SK-N-SH (cell line): Measurements from ENCODE around the gene CR1. TPM values are rescaled to one million over a fixed set of nuclear protein-coding genes. Genes with fewer than 3 reads are reported as not detected.

Experiments
- CTCF ChIA-PET: fragments of 300-600, 350-600 bp; formaldehyde crosslinking; extraction: SDS; loops from one replicate; lab custom pipeline; 2021; lab: Yijun Ruan, JAX
- POLR2A ChIA-PET: fragments of 350-600 bp; sonication (Branson Sonifier 250); formaldehyde crosslinking; extraction: SDS; loops from one replicate; lab custom pipeline; 2020; ENCODE audit warnings: antibody characterized with exemption, inconsistent platforms; lab: Yijun Ruan, JAX
- DNase-seq: peaks from one replicate; pipeline ENCODE4 v3.0.0; 2012
- H2AFZ ChIP-seq: fragments of 200-600 bp; sonication (generic); 2 replicates; pipeline ENCODE4 v1.8.1; 2016; ENCODE audit warnings: antibody characterized with exemption, mild to moderate bottlenecking, low read depth
- H3F3A ChIP-seq: fragments of 200-600 bp; sonication (generic); replicated peaks from 2 replicates; pipeline ENCODE3; 2016; ENCODE audit warnings: antibody characterized with exemption, mild to moderate bottlenecking; ENCODE audit not compliant: insufficient read depth
- H3K27ac ChIP-seq, 2 experiments: fragments of 200-500 bp in 1 of 2; fragments of 200-600 bp in 1 of 2; sonication (Bioruptor generic) in 1 of 2; sonication (generic), shearing (Covaris generic) in 1 of 2; 2 replicates each; pipeline versions ENCODE4 v1.5.1 to v1.6.1; 2014 to 2016; ENCODE audit warnings: low read depth in 2 of 2, inconsistent platforms in 1 of 2, low read length in 1 of 2, mild to moderate bottlenecking in 1 of 2, mixed read lengths in 1 of 2
- H3K27me3 ChIP-seq: fragments of 200-600 bp; sonication (generic), shearing (Covaris generic); 2 replicates; pipeline ENCODE4 v1.6.1; 2016; ENCODE audit warnings: mixed run types; ENCODE audit not compliant: insufficient read depth
- H3K36me3 ChIP-seq, 2 experiments: fragments of 200-500 bp in 1 of 2; fragments of 200-600 bp in 1 of 2; sonication (Bioruptor generic) in 1 of 2; sonication (generic) in 1 of 2; replicated peaks in 1 of 2; 2 replicates each; pipeline versions ENCODE3 to v1.5.1; 2014 to 2016; ENCODE audit warnings: low read length in 1 of 2, mild to moderate bottlenecking in 1 of 2; ENCODE audit not compliant: insufficient read depth in 2 of 2, control insufficient read depth in 1 of 2
- H3K4me1 ChIP-seq, 2 experiments: fragments of 200-500 bp in 1 of 2; fragments of 200-600 bp in 1 of 2; sonication (Bioruptor generic) in 1 of 2; sonication (generic), shearing (Covaris generic) in 1 of 2; 2 replicates each; pipeline versions ENCODE4 v1.5.1 to v1.6.1; 2014 to 2016; ENCODE audit warnings: low read depth in 1 of 2, low read length in 1 of 2, mixed run types in 1 of 2; ENCODE audit not compliant: insufficient read depth in 2 of 2, control insufficient read depth in 1 of 2
- H3K4me2 ChIP-seq: fragments of 200-600 bp; sonication (generic), shearing (Covaris generic); 2 replicates; pipeline ENCODE4 v1.6.1; 2017; ENCODE audit warnings: mixed run types
- H3K4me3 ChIP-seq, 2 experiments: fragments of 200-500 bp in 1 of 2; fragments of 200-600 bp in 1 of 2; sonication (Bioruptor generic) in 1 of 2; sonication (generic), shearing (Covaris generic) in 1 of 2; 2 replicates each; pipeline versions ENCODE4 v1.5.1 to v1.8.1; 2014 to 2016; ENCODE audit warnings: low read depth in 2 of 2, inconsistent platforms in 1 of 2, low read length in 1 of 2, mild to moderate bottlenecking in 1 of 2, mixed read lengths in 1 of 2, moderate library complexity in 1 of 2
- H3K79me2 ChIP-seq: fragments of 200-600 bp; sonication (generic); 2 replicates; pipeline ENCODE4 v1.8.1; 2017; ENCODE audit warnings: mild to moderate bottlenecking; ENCODE audit not compliant: insufficient read depth
- H3K9ac ChIP-seq: fragments of 200-600 bp; sonication (generic); 2 replicates; pipeline ENCODE4 v1.6.1; 2017; ENCODE audit warnings: mixed run types
- H3K9me2 ChIP-seq: fragments of 200-600 bp; sonication (generic); 2 replicates; pipeline ENCODE4 v1.6.1; 2017; ENCODE audit warnings: mixed run types
- H3K9me3 ChIP-seq: fragments of 200-600 bp; sonication (generic); 2 replicates; pipeline ENCODE4 v1.6.1; 2017; ENCODE audit warnings: mixed run types, mild to moderate bottlenecking, moderate library complexity
- H4K20me1 ChIP-seq: fragments of 200-600 bp; sonication (generic); 2 replicates; pipeline ENCODE4 v1.6.1; 2017; ENCODE audit warnings: mild to moderate bottlenecking, mixed run types; ENCODE audit not compliant: insufficient read depth
- CHD2 ChIP-seq: fragments of 150-350 bp; IDR thresholded peaks from 2 replicates; pipeline ENCODE4 v1.6.1; 2018; ENCODE audit warnings: low read length; ENCODE audit not compliant: partially characterized antibody
- FOSL2 ChIP-seq: IDR thresholded peaks from 2 replicates; pipeline ENCODE4 v1.4.0; 2012; ENCODE audit warnings: low read depth, mild to moderate bottlenecking, moderate library complexity, borderline replicate concordance
- FOXM1 ChIP-seq: IDR thresholded peaks from 2 replicates; pipeline ENCODE4 v1.4.0; 2012; ENCODE audit warnings: low read depth, mild to moderate bottlenecking
- GATA2 ChIP-seq: sonication (generic); formaldehyde crosslinking; IDR thresholded peaks from 2 replicates; pipeline ENCODE4 v1.5.0; 2020; ENCODE audit warnings: mild to moderate bottlenecking, missing genetic modification reagents
- RAD21 ChIP-seq: IDR thresholded peaks from 2 replicates; pipeline ENCODE4 v1.6.1; 2012; ENCODE audit warnings: mild to moderate bottlenecking, low read length
- RFX5 ChIP-seq: IDR thresholded peaks from 2 replicates; pipeline ENCODE4 v1.6.1; 2012; ENCODE audit warnings: mild to moderate bottlenecking, improper control_type of control experiment, low read length
- SMC3 ChIP-seq: IDR thresholded peaks from 2 replicates; pipeline ENCODE4 v1.6.1; 2012; ENCODE audit warnings: low read depth, low read length, improper control_type of control experiment
- WGBS: methylation state at CpG from one replicate; pipeline ENCODE4 v1.1.6; 2017; ENCODE audit warnings: low lambda C conversion rate; 5-methylcytosine and 5-hydroxymethylcytosine counted together
- polyA plus RNA-seq, 3 experiments: library from polyadenylated mRNA; depleted of rRNA; stranded (reverse); fragments of >200 nt; gene quantifications; 2 replicates each; pipeline ENCODE4 v1.2.3, GENCODE V29; 2012
- TF ChIP-seq, protein P1 (sequence below): IDR thresholded peaks from 2 replicates; pipeline ENCODE4 v1.4.0; 2012; ENCODE audit warnings: low read depth, borderline replicate concordance
- TF ChIP-seq, protein P2 (sequence below): fragments of 150-350 bp; IDR thresholded peaks from 2 replicates; pipeline ENCODE4 v1.6.1; 2017; ENCODE audit warnings: antibody characterized with exemption, low read length, low read depth, borderline replicate concordance
- TF ChIP-seq, protein P3 (sequence below): IDR thresholded peaks from 2 replicates; pipeline ENCODE4; 2012
- TF ChIP-seq, protein P4 (sequence below): fragments of 200-600 bp; sonication (generic); IDR thresholded peaks from 2 replicates; pipeline ENCODE4 v1.6.1; 2017; ENCODE audit warnings: antibody characterized with exemption, mild to moderate bottlenecking, moderate library complexity

CR1 gene
- polyA plus RNA-seq, 1 of the 3 experiments (the other 2 are of a cell fraction): not detected

DNA sequence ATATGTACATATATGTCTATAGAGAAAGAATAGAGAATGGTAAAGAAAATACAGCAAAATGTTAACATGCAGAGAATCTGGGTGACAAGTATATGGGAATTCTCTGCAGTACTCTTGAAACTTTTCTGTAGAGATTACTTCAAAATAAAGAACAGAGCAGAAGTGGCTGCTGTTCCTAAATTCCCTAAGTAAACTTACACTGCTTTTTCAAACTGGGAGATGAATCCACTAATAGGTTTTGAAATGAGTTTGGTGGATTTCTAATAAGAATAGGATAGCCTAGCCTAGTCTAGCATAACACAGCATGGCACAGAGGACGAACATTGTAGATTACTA is 42.3 kb upstream of the CR1 start (continued):
- no peak for TF ChIP-seq CHD2

DNA sequence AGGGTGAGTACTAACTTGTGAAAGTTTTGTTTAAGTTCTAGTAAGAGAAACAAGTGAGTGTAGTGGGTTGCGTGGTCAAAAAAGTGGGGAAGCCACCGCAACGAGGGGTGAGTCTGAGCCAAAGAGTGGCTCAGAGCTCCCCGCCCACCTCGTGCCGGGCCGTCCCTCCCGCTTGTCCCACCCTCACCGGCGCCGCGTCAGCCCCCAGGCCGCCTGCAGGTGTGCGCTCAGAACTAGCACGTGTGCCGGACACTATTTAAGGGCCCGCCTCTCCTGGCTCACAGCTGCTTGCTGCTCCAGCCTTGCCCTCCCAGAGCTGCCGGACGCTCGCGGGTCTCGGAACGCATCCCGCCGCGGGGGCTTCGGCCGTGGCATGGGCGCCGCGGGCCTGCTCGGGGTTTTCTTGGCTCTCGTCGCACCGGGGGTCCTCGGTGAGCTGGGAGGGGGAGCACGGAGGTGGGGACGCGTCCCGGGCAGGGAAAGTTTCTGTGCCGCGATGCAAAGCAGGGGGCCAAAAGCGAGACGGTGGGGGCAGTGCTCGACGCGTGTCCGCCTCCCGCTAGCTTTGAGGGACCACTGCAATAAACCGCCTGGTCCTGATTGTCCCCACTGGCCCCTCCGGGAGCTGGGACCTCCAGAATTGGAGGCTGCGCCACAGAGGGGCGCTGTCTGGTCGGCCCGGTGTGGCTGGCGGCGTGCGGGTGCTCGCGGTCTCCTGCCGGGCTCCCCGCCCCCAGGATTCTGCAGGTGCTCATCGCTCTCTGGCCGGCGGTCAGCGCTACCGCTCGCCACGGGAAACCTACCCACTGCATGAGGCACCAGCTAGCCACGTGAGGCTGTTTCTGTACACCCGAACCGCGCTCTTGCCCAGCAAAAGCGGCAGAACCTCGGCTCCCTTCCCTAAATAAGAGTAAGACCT is 41.7 kb upstream of the CR1 start, which contains the start of gene CR2:
CR2 (plus strand) TSS at position 283 of the 919 bp plus-strand sequence; CDS start at position 374, 91 bp downstream.
- H2AFZ ChIP-seq: no peak within 1 kb of the TSS
- H3K4me3 ChIP-seq: peak within 1 kb of the TSS in 1 of 2 experiments; percentile 19; a peak in 1 of 4 replicates

DNA sequence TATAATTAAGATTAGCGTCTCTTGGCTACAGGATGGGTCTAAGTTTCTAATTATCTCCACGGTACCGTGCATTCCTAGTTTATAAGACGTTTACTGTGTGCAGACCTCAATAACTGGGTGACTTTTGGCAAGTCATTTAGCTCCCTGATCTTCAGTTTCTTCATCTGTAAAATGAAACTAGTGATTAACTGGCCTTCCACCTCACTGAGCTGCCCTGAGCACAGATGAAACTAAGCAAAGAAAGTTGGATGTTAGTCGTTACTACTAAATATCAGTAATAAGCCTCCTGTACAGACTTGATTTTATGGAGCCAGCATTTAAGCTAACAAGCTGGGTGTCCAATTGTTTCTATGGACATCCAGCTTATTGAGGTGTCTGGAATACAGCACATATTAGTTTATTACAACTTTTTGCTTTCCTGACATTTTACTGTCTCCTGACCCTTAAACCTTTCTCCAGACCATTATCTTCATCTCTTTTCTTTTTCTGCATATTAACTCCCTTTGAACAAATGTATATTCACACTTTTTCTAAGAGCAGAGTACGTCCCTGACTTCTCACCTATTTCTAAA is 40.7 kb upstream of the CR1 start:
- Histone ChIP-seq H3K9me2 (no peaks in the 10 kb centered on the region), H3K4me2 (no peak overlapping the region; the same call in 1 of the 2 replicates), H4K20me1 (no peaks in the 10 kb centered on the region), H3K4me3 (no peak overlapping the region), H3K9ac (no peak overlapping the region), H2AFZ (no peak overlapping the region), H3K27me3 (peaks cover 31% of the 10 kb centered on the region; the same call in 1 of the 2 replicates), H3K9me3 (no peaks in the 10 kb centered on the region), H3K36me3 (no peaks in the 10 kb centered on the region), H3K79me2 (no peaks in the 10 kb centered on the region), H3K27ac (no peak overlapping the region), H3F3A (no peaks in the 10 kb centered on the region), H3K4me1 (peaks cover 0 to 3% of the 10 kb centered on the region in 2 experiments; a peak in 1 of 4 replicates)
- CTCF ChIA-PET: interaction anchor here (1.2 kb wide), 1 partner anchor 44 kb away, joined by 3 read pairs; no protein-coding TSS in a partner anchor
- POLR2A ChIA-PET: no interaction called here
- WGBS: 8% methylated on average over 6 of the region's 6 CpGs
- no peak for DNase-seq
- TF ChIP-seq RFX5: no peak
- TF ChIP-seq FOXM1: no peak
- TF ChIP-seq, protein P1, sequence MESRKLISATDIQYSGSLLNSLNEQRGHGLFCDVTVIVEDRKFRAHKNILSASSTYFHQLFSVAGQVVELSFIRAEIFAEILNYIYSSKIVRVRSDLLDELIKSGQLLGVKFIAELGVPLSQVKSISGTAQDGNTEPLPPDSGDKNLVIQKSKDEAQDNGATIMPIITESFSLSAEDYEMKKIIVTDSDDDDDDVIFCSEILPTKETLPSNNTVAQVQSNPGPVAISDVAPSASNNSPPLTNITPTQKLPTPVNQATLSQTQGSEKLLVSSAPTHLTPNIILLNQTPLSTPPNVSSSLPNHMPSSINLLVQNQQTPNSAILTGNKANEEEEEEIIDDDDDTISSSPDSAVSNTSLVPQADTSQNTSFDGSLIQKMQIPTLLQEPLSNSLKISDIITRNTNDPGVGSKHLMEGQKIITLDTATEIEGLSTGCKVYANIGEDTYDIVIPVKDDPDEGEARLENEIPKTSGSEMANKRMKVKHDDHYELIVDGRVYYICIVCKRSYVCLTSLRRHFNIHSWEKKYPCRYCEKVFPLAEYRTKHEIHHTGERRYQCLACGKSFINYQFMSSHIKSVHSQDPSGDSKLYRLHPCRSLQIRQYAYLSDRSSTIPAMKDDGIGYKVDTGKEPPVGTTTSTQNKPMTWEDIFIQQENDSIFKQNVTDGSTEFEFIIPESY: no peak
- TF ChIP-seq, protein P2, sequence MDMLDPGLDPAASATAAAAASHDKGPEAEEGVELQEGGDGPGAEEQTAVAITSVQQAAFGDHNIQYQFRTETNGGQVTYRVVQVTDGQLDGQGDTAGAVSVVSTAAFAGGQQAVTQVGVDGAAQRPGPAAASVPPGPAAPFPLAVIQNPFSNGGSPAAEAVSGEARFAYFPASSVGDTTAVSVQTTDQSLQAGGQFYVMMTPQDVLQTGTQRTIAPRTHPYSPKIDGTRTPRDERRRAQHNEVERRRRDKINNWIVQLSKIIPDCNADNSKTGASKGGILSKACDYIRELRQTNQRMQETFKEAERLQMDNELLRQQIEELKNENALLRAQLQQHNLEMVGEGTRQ: no peak
- no peak for TF ChIP-seq FOSL2
- TF ChIP-seq GATA2: no peak
- no peak for TF ChIP-seq SMC3
- TF ChIP-seq, protein P3, sequence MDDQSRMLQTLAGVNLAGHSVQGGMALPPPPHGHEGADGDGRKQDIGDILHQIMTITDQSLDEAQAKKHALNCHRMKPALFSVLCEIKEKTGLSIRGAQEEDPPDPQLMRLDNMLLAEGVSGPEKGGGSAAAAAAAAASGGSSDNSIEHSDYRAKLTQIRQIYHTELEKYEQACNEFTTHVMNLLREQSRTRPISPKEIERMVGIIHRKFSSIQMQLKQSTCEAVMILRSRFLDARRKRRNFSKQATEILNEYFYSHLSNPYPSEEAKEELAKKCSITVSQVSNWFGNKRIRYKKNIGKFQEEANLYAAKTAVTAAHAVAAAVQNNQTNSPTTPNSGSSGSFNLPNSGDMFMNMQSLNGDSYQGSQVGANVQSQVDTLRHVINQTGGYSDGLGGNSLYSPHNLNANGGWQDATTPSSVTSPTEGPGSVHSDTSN: no peak
- TF ChIP-seq, protein P4, sequence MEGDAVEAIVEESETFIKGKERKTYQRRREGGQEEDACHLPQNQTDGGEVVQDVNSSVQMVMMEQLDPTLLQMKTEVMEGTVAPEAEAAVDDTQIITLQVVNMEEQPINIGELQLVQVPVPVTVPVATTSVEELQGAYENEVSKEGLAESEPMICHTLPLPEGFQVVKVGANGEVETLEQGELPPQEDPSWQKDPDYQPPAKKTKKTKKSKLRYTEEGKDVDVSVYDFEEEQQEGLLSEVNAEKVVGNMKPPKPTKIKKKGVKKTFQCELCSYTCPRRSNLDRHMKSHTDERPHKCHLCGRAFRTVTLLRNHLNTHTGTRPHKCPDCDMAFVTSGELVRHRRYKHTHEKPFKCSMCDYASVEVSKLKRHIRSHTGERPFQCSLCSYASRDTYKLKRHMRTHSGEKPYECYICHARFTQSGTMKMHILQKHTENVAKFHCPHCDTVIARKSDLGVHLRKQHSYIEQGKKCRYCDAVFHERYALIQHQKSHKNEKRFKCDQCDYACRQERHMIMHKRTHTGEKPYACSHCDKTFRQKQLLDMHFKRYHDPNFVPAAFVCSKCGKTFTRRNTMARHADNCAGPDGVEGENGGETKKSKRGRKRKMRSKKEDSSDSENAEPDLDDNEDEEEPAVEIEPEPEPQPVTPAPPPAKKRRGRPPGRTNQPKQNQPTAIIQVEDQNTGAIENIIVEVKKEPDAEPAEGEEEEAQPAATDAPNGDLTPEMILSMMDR: no peak

More for the DNA sequence above, 41.7 kb upstream of the CR1 start, which contains the start of gene CR2:
- no peaks in the 10 kb centered on the region for H3K9me2 ChIP-seq
- POLR2A ChIA-PET: no interaction called here
- H3K9ac ChIP-seq: no peak within 1 kb of the TSS
- peaks cover 0 to 3% of the 10 kb centered on the region in 2 experiments; a peak in 1 of 4 replicates for H3K4me1 ChIP-seq
- peak; percentile 23 for DNase-seq
- H3F3A ChIP-seq: no peaks in the 10 kb centered on the region
- CTCF ChIA-PET: interaction anchor here (1.2 kb wide), 1 partner anchor 45 kb away, joined by 3 read pairs; no protein-coding TSS in a partner anchor
- no peaks in the 10 kb centered on the region for H3K9me3 ChIP-seq
- no peaks in the 10 kb centered on the region for H3K36me3 ChIP-seq
- peak within 1 kb of the TSS; percentile 52 for H3K4me2 ChIP-seq
- H4K20me1 ChIP-seq: no peaks in the 10 kb centered on the region
- H3K27me3 ChIP-seq: peaks cover 41% of the 10 kb centered on the region; the same call in 1 of the 2 replicates
- no peak within 1 kb of the TSS for H3K27ac ChIP-seq
- 6% methylated on average over 36 of the region's 75 CpGs for WGBS
- no peaks in the 10 kb centered on the region for H3K79me2 ChIP-seq
- TF ChIP-seq, protein P4: 0 out of 2 replicates have a peak, but pooled peaks have one; percentile 11
- TF ChIP-seq RAD21: no peak
